ENCODE measurements around the gene HDAC4.

HDAC4 gene

GRCh38 chr2:239229545-239230279 is 171.1 kb downstream of the HDAC4 start:
- Histone ChIP-seq H3K36me3 (peaks cover 13% of the 10 kb centered on the region), H3K9me3 (no peaks in the 10 kb centered on the region), H3K27me3 (no peaks in the 10 kb centered on the region), H3K4me3 (ENCODE audit: low read depth in 1 of 2, low read length in 1 of 2) (peak overlapping the region in 1 of 2 experiments; percentile 39), H3K4me1 (ENCODE audit: control insufficient read depth in 1 of 2, insufficient read depth in 1 of 2, low read depth in 1 of 2, low read length in 1 of 2) (peaks cover 61 to 75% of the 10 kb centered on the region in 2 experiments), H3K27ac (peak overlapping the region; percentile 65)
- TF ChIP-seq CTCF (IDR thresholded peaks at IDR 0.05) = no peak

GRCh38 chr2:239227661-239228371 is 173.0 kb downstream of the HDAC4 start:
- Histone ChIP-seq H3K27ac (peak overlapping the region; percentile 80), H3K4me1 (ENCODE audit: control insufficient read depth in 1 of 2, insufficient read depth in 1 of 2, low read depth in 1 of 2, low read length in 1 of 2) (peaks cover 80 to 94% of the 10 kb centered on the region in 2 experiments)

GRCh38 chr2:239226677-239227581 is 173.9 kb downstream of the HDAC4 start:
- Histone ChIP-seq H3K27me3 (no peaks in the 10 kb centered on the region), H3K9me3 (no peaks in the 10 kb centered on the region), H3K4me3 (ENCODE audit: low read depth in 1 of 2, low read length in 1 of 2) (no peak overlapping the region), H3K36me3 (no peaks in the 10 kb centered on the region), H3K4me1 (ENCODE audit: control insufficient read depth in 1 of 2, insufficient read depth in 1 of 2, low read depth in 1 of 2, low read length in 1 of 2) (peaks cover 89 to 99% of the 10 kb centered on the region in 2 experiments), H3K27ac (peak overlapping the region; percentile 80)
- no peak for TF ChIP-seq CTCF (IDR thresholded peaks at IDR 0.05)

More at GRCh38 chr2:239227661-239228371, 173.0 kb downstream of the HDAC4 start:
- Histone ChIP-seq H3K9me3 (no peaks in the 10 kb centered on the region), H3K27me3 (no peaks in the 10 kb centered on the region), H3K36me3 (no peaks in the 10 kb centered on the region), H3K4me3 (ENCODE audit: low read depth in 1 of 2, low read length in 1 of 2) (no peak overlapping the region)
- TF ChIP-seq CTCF (IDR thresholded peaks at IDR 0.05) = no peak

DNA sequence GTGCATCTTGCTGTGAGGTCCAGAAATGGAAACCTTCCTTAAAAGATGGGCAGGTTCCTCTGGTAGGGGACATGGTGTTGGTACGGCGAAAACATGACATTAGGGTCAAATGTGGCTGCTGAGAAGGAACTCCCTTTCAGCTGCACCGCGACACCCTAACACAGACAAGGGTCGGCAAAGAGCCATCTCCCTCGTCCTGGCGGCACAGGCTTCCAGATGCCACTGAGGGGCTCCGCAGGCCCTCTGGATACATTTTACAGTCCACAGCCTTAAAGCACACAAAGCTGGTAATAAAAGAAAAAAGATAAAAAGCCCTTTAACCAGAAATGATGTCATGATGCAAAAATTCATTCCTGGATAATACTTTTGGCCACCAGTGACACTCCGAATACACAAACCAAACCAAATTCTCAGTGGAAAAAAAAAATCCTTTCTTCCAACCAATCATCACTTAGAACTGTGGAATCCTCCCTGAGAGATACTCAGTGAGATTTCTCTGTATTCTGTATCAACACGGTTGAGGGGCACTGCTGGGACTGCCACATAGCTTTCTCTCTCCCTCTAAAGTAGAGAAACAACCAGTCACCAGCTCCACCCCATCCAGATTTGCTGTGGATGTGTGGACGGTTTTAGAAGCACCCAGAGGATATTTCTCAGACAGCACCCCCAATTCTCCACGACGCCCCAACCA is 174.8 kb downstream of the HDAC4 start:
- Histone ChIP-seq H3K4me1 (ENCODE audit: control insufficient read depth in 1 of 2, insufficient read depth in 1 of 2, low read depth in 1 of 2, low read length in 1 of 2) (peaks cover 93 to 100% of the 10 kb centered on the region in 2 experiments), H3K27me3 (no peaks in the 10 kb centered on the region), H3K27ac (peak overlapping the region; percentile 80), H3K9me3 (no peaks in the 10 kb centered on the region), H3K36me3 (no peaks in the 10 kb centered on the region), H3K4me3 (ENCODE audit: low read depth in 1 of 2, low read length in 1 of 2) (peak overlapping the region; percentile 30 to 63)
- TF ChIP-seq CTCF (IDR thresholded peaks at IDR 0.05) = no peak

DNA sequence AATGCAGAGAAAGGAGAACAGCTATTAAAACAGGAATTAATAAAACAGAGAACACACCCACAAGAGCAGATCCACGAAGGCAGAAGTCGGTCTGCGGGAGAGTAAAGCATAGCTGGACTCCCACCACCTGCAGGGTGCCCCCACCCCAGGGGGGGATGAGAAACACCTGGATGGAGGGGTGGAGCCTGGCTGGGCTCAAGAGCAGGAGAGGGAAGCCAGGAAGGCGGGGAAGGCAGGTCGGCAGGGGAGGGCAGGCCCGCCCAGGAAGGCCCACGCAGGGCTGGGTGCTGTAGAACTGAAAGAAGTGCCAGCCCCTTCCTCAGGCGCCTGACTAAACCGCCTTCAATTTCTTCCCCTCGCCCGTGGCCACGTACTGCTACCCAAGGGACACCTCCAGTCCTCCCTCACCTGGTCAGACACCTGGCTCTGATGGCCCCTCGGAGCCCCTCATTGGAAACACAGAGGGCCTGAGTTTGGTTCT is 175.4 kb downstream of the HDAC4 start:
- TF ChIP-seq CTCF (IDR thresholded peaks at IDR 0.05) = no peak
- H3K27ac ChIP-seq = peak overlapping the region; percentile 80
- no peaks in the 10 kb centered on the region for H3K9me3 ChIP-seq
- H3K4me1 ChIP-seq (ENCODE audit: control insufficient read depth in 1 of 2, insufficient read depth in 1 of 2, low read depth in 1 of 2, low read length in 1 of 2) = peaks cover 93 to 100% of the 10 kb centered on the region in 2 experiments
- no peaks in the 10 kb centered on the region for H3K27me3 ChIP-seq
- H3K36me3 ChIP-seq = no peaks in the 10 kb centered on the region
- peak overlapping the region; percentile 30 to 63 for H3K4me3 ChIP-seq (ENCODE audit: low read depth in 1 of 2, low read length in 1 of 2)
